Measurements from ENCODE around the gene TCF19. TPM values are rescaled to one million over a fixed set of nuclear protein-coding genes. Genes with fewer than 3 reads are reported as not detected.
A peak's percentile ranks its signal among the peaks of the same experiment; 100 is the strongest.

The TCF19 gene
- total RNA-seq, 6 experiments from 2014 or later: 14.2 to 32.9 (median 29.6) TPM

DNA sequence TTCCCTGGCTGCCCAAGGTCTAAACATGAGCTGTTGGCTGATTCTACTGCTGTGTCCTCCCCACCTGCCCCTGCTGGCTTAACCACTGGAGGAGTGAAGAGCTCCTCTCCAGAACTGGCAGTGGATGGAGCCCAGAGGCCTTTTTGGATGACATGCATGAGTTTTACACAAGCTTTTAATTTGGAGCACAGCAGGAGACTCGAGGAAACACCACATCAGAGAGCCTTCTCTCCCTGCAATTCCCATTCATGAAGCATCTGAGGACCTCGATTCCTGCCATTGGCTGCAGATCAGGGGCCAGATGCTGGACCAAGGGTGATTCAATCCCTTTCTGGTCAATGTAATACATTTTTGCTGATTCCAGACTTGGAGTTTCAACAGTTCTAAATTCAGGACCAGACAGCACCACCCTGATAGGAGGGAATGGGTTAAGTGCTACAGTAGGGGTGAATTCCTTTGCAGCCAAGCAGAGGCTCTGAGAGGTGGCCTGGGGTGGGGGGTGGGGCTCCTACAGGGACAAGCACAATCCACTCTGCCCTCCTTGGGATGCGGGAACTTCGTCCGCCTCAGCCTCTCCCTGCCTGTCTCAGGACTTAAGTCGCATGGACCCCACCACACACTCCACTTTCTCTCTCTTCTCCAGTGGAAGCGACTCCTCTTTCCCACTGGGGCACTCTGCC, 44.4 kb upstream of the TCF19 start:
- TF ChIP-seq, protein P1, sequence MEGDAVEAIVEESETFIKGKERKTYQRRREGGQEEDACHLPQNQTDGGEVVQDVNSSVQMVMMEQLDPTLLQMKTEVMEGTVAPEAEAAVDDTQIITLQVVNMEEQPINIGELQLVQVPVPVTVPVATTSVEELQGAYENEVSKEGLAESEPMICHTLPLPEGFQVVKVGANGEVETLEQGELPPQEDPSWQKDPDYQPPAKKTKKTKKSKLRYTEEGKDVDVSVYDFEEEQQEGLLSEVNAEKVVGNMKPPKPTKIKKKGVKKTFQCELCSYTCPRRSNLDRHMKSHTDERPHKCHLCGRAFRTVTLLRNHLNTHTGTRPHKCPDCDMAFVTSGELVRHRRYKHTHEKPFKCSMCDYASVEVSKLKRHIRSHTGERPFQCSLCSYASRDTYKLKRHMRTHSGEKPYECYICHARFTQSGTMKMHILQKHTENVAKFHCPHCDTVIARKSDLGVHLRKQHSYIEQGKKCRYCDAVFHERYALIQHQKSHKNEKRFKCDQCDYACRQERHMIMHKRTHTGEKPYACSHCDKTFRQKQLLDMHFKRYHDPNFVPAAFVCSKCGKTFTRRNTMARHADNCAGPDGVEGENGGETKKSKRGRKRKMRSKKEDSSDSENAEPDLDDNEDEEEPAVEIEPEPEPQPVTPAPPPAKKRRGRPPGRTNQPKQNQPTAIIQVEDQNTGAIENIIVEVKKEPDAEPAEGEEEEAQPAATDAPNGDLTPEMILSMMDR (IDR thresholded peaks at IDR 0.05): no peak
- Mint-ChIP-seq H3K9me3 (no peaks in the 10 kb centered on the region), H3K27ac (peak overlapping the region; percentile 89), H3K36me3 (ENCODE audit: low read depth) (no peaks in the 10 kb centered on the region), H3K27me3 (ENCODE audit: insufficient read depth) (peaks cover 14% of the 10 kb centered on the region), H3K4me3 (peak overlapping the region; percentile 80), H3K4me1 (ENCODE audit: low read depth) (peaks cover 48% of the 10 kb centered on the region)
- DNase-seq: peak; percentile 32

DNA sequence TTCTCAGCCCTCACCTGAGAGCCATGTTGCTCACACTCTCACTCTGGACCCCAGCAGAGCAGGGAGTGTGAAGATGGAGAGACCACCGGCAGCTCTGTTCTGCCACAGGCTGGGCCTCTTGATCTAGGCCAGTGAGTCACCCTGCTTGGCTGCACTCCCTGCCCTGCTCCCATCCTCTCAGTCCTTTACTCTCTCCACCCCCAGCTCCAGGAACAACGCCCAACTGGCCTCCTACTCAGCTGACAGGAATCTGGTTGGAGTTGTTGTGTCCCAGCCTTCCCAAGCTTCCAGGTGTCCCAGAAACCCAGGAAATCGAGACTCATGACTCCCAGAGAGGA, 43.9 kb upstream of the TCF19 start, which contains the start of gene PSORS1C1:
TSS of gene PSORS1C1 (plus strand) at position 260 of the 338 bp plus-strand sequence. CDS start 14,833 bp downstream, outside the sequence.
- Mint-ChIP-seq H3K4me1 (ENCODE audit: low read depth) (peaks cover 48% of the 10 kb centered on the region), H3K27me3 (ENCODE audit: insufficient read depth) (peaks cover 10% of the 10 kb centered on the region), H3K36me3 (ENCODE audit: low read depth) (no peaks in the 10 kb centered on the region), H3K4me3 (peak within 1 kb of the TSS; percentile 80), H3K9me3 (no peaks in the 10 kb centered on the region), H3K27ac (peak within 1 kb of the TSS; percentile 89)
- DNase-seq: peak; percentile 91
- TF ChIP-seq, protein P1 (IDR thresholded peaks at IDR 0.05): no peak

DNA sequence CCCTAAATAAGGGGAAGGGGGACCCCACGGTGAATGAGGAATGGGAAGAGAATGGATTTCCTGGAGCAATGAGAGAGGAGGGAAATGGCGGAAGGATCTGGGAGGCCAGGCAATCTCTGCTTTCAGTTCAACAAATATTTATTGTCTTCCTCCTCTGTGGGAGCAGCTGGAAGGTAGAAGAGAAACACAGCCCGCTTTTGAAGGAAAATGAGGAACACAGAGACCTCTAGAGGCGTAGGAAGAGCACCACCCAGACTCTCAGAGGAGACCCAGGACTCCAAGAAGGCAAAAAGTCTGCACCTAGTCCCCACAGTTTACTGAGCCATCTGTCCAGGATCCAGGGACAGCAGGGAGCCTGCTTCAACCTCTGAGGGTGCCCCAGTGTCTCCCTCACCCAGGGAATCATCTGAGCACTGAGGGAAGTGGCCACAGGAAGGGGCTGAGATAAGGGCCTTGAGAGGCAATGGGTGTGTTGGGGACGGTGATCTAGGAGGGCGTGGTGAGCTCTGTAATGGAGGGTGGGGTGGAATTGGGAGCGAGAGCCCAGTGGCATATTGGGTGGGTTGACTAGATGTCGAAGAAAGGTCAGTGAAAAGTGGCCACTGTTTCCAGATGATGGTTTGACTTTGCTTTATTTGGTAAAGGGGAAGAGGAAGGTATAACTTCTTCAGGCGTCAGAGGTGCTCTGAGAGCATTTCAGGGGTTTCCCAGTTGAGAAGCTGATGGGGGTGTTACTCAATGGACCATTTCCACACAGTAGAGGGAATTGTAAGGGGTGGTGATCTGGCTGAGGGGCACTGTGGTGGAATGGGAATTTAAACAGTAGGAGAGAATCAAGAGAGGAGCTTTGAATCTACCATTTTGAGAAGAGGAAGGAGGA, 43.2 kb upstream of the TCF19 start:
- Mint-ChIP-seq H3K27me3 (ENCODE audit: insufficient read depth) (peaks cover 3% of the 10 kb centered on the region), H3K27ac (peak overlapping the region; percentile 89), H3K4me1 (ENCODE audit: low read depth) (peaks cover 48% of the 10 kb centered on the region), H3K36me3 (ENCODE audit: low read depth) (no peaks in the 10 kb centered on the region), H3K4me3 (peak overlapping the region; percentile 80), H3K9me3 (no peaks in the 10 kb centered on the region)
- TF ChIP-seq, protein P1 (IDR thresholded peaks at IDR 0.05): peak; percentile 66
- peak; percentile 62 for DNase-seq

DNA sequence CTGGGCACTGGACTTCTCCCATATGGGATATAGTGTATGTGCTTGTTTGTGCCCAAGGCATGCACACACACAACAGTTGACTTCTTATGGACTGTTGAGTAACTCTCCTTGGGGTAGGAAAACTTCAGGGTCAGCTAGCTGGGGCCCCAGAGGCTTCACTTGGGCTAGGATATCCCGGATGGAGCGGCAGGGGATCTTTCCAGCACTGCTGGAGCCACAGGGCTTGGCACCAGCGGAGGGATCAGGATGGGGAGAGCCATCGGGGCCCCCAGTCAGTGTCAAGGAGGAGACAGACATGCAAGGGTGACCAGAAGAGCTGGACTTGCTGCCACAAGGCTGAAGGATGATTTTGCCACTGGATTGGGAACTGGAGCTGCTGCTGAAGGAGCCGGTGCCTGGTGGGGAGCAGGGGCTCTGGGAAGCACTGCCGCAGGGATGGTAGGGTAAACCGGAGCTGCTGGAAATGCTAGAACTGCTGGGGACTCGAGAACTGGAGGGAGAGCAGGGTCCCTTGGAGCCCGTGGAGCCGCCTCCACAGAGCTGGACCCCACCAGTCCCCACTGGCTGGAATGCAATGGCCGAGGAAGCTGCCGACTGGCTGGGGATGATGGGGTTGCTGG, 42.3 kb upstream of the TCF19 start:
- peaks cover 48% of the 10 kb centered on the region for H3K4me1 Mint-ChIP-seq (ENCODE audit: low read depth)
- no peaks in the 10 kb centered on the region for H3K9me3 Mint-ChIP-seq
- peaks cover under 1% of the 10 kb centered on the region for H3K27me3 Mint-ChIP-seq (ENCODE audit: insufficient read depth)
- peak overlapping the region; percentile 80 for H3K4me3 Mint-ChIP-seq
- H3K36me3 Mint-ChIP-seq (ENCODE audit: low read depth): no peaks in the 10 kb centered on the region
- TF ChIP-seq, protein P1 (IDR thresholded peaks at IDR 0.05): no peak
- H3K27ac Mint-ChIP-seq: no peak overlapping the region
- DNase-seq: no peak

DNA sequence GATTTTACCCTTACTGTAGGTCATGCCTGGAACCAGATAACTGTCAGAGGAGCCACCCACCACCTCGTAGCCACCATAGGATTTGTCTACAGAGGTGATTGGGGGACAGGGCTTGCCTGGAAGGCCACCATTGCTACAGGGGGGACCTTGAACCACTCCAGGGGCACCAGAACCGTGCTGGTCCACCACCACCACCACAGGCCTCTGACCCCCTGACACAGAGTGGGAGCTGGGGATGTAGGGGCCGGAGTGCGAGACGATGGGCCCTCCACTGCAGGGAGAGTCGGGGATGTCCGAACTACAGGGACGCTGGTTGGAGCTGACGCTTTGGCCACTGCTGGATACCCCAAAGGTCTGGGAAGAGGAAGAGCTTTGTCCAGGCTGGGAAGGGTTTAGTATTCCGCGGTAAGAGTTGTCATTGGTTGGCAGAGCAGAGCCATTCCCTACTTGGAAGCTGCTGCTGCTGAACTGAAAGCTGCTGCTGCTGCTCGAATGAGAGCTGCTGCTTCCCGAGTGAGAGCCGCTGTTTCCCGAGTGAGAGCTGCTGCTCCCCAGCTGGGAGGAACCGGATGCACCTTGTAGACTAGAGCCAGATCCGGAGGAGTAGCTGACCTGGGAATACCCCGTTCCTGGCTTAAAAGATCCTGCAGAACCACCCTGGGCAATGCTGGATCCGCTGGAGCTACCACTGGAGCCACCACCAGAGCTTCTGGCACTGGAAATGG, 41.6 kb upstream of the TCF19 start:
- DNase-seq: no peak
- Mint-ChIP-seq H3K4me1 (ENCODE audit: low read depth) (peaks cover 48% of the 10 kb centered on the region), H3K36me3 (ENCODE audit: low read depth) (no peaks in the 10 kb centered on the region), H3K9me3 (no peaks in the 10 kb centered on the region), H3K27ac (no peak overlapping the region; the same call in 1 of the 2 replicates), H3K4me3 (peak overlapping the region; percentile 57; the same call in 1 of the 2 replicates), H3K27me3 (ENCODE audit: insufficient read depth) (no peaks in the 10 kb centered on the region; the same call in none of the 2 replicates)
- TF ChIP-seq, protein P1 (IDR thresholded peaks at IDR 0.05): no peak
